ENCODE results near the gene CUX1.

The CUX1 gene

GRCh38 chr7:102254521-102254920 is 437.1 kb downstream of the CUX1 start:
- no peaks in the 10 kb centered on the region for H3K9me3 ChIP-seq (ENCODE audit: severe bottlenecking)
- TF ChIP-seq, protein P1, sequence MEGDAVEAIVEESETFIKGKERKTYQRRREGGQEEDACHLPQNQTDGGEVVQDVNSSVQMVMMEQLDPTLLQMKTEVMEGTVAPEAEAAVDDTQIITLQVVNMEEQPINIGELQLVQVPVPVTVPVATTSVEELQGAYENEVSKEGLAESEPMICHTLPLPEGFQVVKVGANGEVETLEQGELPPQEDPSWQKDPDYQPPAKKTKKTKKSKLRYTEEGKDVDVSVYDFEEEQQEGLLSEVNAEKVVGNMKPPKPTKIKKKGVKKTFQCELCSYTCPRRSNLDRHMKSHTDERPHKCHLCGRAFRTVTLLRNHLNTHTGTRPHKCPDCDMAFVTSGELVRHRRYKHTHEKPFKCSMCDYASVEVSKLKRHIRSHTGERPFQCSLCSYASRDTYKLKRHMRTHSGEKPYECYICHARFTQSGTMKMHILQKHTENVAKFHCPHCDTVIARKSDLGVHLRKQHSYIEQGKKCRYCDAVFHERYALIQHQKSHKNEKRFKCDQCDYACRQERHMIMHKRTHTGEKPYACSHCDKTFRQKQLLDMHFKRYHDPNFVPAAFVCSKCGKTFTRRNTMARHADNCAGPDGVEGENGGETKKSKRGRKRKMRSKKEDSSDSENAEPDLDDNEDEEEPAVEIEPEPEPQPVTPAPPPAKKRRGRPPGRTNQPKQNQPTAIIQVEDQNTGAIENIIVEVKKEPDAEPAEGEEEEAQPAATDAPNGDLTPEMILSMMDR (IDR thresholded peaks at IDR 0.05; ENCODE audit: poor library complexity, severe bottlenecking) = no peak
- 0 out of 2 replicates have a peak, but pooled peaks cover 1% of the 10 kb centered on the region for H3K36me3 ChIP-seq (ENCODE audit: low read depth)
- no peaks in the 10 kb centered on the region for H3K4me1 ChIP-seq (ENCODE audit: insufficient read depth, poor library complexity, severe bottlenecking)
- no peak overlapping the region for H3K4me3 ChIP-seq (ENCODE audit: severe bottlenecking)
- ATAC-seq (ENCODE audit: low read depth) (no peak), DNase-seq (ENCODE audit: low spot score) (no peak)
- no peaks in the 10 kb centered on the region for H3K27me3 ChIP-seq (ENCODE audit: insufficient read depth, poor library complexity, severe bottlenecking)
- H3K27ac ChIP-seq (ENCODE audit: poor library complexity, severe bottlenecking) = no peak overlapping the region

GRCh38 chr7:102255501-102255900 is 438.1 kb downstream of the CUX1 start:
- ATAC-seq (ENCODE audit: low read depth) = no peak

GRCh38 chr7:102255916-102256315 is 438.5 kb downstream of the CUX1 start:
- DNase-seq (ENCODE audit: low spot score) (no peak), ATAC-seq (ENCODE audit: low read depth) (no peak)
- Histone ChIP-seq H3K27me3 (ENCODE audit: insufficient read depth, poor library complexity, severe bottlenecking) (no peaks in the 10 kb centered on the region), H3K4me3 (ENCODE audit: severe bottlenecking) (no peak overlapping the region), H3K9me3 (ENCODE audit: severe bottlenecking) (no peaks in the 10 kb centered on the region), H3K36me3 (ENCODE audit: low read depth) (no peaks in the 10 kb centered on the region), H3K4me1 (ENCODE audit: insufficient read depth, poor library complexity, severe bottlenecking) (no peaks in the 10 kb centered on the region), H3K27ac (ENCODE audit: poor library complexity, severe bottlenecking) (no peak overlapping the region)
- TF ChIP-seq, protein P1 (IDR thresholded peaks at IDR 0.05; ENCODE audit: poor library complexity, severe bottlenecking) = no peak

More at GRCh38 chr7:102255501-102255900, 438.1 kb downstream of the CUX1 start:
- no peak overlapping the region for H3K27ac ChIP-seq (ENCODE audit: poor library complexity, severe bottlenecking)
- no peaks in the 10 kb centered on the region for H3K9me3 ChIP-seq (ENCODE audit: severe bottlenecking)
- H3K4me3 ChIP-seq (ENCODE audit: severe bottlenecking) = no peak overlapping the region
- no peaks in the 10 kb centered on the region for H3K4me1 ChIP-seq (ENCODE audit: insufficient read depth, poor library complexity, severe bottlenecking)
- TF ChIP-seq, protein P1 (IDR thresholded peaks at IDR 0.05; ENCODE audit: poor library complexity, severe bottlenecking) = no peak
- H3K27me3 ChIP-seq (ENCODE audit: insufficient read depth, poor library complexity, severe bottlenecking) = no peaks in the 10 kb centered on the region
- no peak for DNase-seq (ENCODE audit: low spot score)
- H3K36me3 ChIP-seq (ENCODE audit: low read depth) = no peaks in the 10 kb centered on the region

DNA sequence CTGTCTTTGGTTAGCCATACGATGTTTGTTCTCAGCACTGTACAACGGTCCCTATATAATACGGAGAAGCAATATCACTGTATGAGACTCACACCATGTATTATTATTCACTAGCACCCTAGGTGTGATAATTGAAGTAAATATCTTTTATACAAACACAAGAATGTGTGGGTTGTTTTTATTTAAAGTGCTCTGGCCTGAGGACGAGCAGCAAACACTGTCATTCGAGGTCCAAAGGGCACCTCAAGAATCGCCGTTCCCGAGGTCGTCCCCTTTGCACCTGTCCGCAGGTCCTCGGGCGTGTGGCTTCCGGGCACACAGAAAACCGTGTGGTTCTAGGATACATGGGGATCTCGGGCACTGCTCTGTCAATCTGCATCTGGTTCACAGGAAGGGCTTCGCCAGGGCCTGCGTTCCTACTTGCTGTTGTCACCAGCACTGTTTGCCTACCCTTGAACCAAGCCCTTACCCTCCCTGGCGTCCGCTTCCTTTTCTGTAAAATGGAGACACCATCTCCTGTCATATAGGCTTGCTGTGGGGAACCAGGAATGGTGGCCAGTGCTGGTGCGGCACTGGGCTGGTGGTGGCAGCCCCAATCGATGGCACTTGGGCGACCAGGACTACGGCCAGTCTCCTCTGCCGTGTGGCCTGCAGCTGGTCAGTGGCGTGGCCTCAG is 440.8 kb downstream of the CUX1 start:
- TF ChIP-seq, protein P1 (IDR thresholded peaks at IDR 0.05; ENCODE audit: poor library complexity, severe bottlenecking) = no peak
- Histone ChIP-seq H3K36me3 (ENCODE audit: low read depth) (no peaks in the 10 kb centered on the region), H3K4me3 (ENCODE audit: severe bottlenecking) (no peak overlapping the region), H3K9me3 (ENCODE audit: severe bottlenecking) (no peaks in the 10 kb centered on the region), H3K27me3 (ENCODE audit: insufficient read depth, poor library complexity, severe bottlenecking) (no peaks in the 10 kb centered on the region), H3K4me1 (ENCODE audit: insufficient read depth, poor library complexity, severe bottlenecking) (no peaks in the 10 kb centered on the region), H3K27ac (ENCODE audit: poor library complexity, severe bottlenecking) (no peak overlapping the region)
- DNase-seq (ENCODE audit: low spot score) (no peak), ATAC-seq (ENCODE audit: low read depth) (no peak)

DNA sequence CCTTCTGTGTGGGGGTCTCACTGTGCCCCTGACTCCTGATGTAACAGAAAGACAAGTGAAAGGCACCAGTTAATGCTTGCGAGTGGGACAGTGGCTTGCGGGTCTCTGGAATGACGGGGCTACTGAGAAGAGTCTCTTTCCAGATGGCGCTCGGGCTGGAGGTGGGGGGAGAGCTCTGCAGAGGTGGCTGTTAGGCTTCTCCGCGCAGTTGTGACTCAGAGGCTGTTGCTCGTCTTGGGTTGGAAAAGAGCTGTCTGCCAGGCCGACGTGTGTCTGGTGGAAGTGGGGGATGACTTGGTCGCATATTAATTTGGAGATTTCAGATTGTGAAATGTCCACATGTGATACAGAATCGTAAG is 441.3 kb downstream of the CUX1 start:
- DNase-seq (ENCODE audit: low spot score) = no peak
- H3K4me1 ChIP-seq (ENCODE audit: insufficient read depth, poor library complexity, severe bottlenecking) = no peaks in the 10 kb centered on the region
- TF ChIP-seq, protein P1 (IDR thresholded peaks at IDR 0.05; ENCODE audit: poor library complexity, severe bottlenecking) = no peak
- H3K27ac ChIP-seq (ENCODE audit: poor library complexity, severe bottlenecking) = no peak overlapping the region
- ATAC-seq (ENCODE audit: low read depth) = no peak
- H3K4me3 ChIP-seq (ENCODE audit: severe bottlenecking) = no peak overlapping the region
- H3K9me3 ChIP-seq (ENCODE audit: severe bottlenecking) = no peaks in the 10 kb centered on the region
- no peaks in the 10 kb centered on the region for H3K36me3 ChIP-seq (ENCODE audit: low read depth)
- H3K27me3 ChIP-seq (ENCODE audit: insufficient read depth, poor library complexity, severe bottlenecking) = no peaks in the 10 kb centered on the region

Measured in RWPE2 (cell line).